ENCODE measurements around the gene ATXN1.
"Not testable (repeated sequence)": the region's sequence is repeated elsewhere in the genome, so short reads cannot be mapped to it uniquely, and the experiment has no call there.

The ATXN1 gene

DNA sequence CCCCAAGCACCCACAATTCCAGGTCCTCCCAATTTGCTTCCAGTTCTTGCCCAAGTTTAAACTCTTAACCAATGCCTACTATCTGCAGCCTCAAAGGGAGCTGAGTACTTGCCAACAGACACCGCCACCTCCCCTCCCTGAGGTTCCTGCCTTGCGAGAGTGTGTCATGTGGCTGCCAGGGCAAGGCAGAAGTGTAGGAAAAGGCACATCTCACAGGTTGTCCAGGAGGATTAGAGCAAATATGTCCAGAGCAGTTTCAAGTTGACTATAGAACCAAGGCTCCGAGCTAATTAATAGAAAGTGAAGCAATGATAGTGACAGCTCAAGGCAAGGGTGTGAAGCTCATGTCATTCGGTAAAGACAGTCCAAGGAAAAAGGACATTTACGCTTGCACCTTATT is 127.8 kb downstream of the ATXN1 start:
- TF ChIP-seq, protein P1, sequence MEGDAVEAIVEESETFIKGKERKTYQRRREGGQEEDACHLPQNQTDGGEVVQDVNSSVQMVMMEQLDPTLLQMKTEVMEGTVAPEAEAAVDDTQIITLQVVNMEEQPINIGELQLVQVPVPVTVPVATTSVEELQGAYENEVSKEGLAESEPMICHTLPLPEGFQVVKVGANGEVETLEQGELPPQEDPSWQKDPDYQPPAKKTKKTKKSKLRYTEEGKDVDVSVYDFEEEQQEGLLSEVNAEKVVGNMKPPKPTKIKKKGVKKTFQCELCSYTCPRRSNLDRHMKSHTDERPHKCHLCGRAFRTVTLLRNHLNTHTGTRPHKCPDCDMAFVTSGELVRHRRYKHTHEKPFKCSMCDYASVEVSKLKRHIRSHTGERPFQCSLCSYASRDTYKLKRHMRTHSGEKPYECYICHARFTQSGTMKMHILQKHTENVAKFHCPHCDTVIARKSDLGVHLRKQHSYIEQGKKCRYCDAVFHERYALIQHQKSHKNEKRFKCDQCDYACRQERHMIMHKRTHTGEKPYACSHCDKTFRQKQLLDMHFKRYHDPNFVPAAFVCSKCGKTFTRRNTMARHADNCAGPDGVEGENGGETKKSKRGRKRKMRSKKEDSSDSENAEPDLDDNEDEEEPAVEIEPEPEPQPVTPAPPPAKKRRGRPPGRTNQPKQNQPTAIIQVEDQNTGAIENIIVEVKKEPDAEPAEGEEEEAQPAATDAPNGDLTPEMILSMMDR (IDR thresholded peaks at IDR 0.05; ENCODE audit: control insufficient read depth, insufficient read depth, low read depth, low read length, missing control alignments): no peak
- DNase-seq (ENCODE audit: low read depth): no peak

DNA sequence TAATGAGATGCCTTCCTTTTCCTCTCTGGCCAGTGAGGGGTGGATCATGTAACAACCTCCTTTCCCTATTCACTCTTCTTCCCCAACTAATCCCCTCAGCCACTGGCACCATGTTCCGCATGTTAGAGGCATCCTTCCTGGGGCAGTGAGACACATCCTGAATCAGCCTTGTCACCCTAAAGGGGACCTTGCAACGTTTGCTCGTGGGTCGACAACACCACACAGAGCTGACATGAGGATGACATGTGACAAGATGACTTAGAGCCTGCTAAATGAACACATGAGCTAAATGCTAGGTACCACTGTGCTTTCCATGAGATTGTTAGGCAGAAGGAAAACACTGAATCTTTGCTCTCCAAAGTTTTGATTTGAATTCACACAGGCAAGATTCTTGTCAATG is 129.2 kb downstream of the ATXN1 start:
- H3K4me3 ChIP-seq (ENCODE audit: control insufficient read depth, low read depth, low read length): no peak overlapping the region
- no peak for DNase-seq (ENCODE audit: low read depth)
- TF ChIP-seq, protein P1 (IDR thresholded peaks at IDR 0.05; ENCODE audit: control insufficient read depth, insufficient read depth, low read depth, low read length, missing control alignments): no peak

More for the DNA sequence above, 127.8 kb downstream of the ATXN1 start:
- H3K4me3 ChIP-seq (ENCODE audit: control insufficient read depth, low read depth, low read length): no peak overlapping the region

DNA sequence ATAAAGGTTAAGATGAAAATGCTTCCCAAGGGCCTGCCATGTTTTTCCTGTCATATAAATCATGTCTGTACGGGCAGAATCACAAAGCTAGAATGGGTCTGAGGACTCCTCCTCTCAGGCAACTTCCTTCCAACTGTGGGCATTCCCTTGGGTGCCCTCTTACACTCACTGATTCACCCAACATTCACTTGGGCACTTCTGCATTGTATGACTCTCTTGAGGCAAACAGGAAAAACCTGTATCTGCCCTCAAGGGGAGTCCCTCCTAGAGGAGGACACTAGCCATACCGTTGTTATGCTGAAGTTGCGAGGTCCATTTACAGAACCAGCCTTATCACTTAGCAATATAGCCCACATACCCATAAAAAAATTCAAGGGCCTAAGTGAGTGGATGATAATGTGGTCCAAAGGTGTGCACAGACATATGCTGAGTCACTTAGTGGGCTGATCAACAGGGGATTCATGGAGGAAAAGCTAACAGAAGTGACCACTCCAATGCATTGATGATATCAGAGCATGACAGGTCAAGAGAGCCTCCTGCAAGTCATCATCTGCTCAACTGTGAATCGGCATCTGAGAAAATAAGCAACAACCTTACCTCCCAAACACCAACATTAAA is 131.1 kb downstream of the ATXN1 start:
- H3K4me3 ChIP-seq (ENCODE audit: control insufficient read depth, low read depth, low read length): no peak overlapping the region
- TF ChIP-seq, protein P1 (IDR thresholded peaks at IDR 0.05; ENCODE audit: control insufficient read depth, insufficient read depth, low read depth, low read length, missing control alignments): no peak
- no peak for DNase-seq (ENCODE audit: low read depth)

DNA sequence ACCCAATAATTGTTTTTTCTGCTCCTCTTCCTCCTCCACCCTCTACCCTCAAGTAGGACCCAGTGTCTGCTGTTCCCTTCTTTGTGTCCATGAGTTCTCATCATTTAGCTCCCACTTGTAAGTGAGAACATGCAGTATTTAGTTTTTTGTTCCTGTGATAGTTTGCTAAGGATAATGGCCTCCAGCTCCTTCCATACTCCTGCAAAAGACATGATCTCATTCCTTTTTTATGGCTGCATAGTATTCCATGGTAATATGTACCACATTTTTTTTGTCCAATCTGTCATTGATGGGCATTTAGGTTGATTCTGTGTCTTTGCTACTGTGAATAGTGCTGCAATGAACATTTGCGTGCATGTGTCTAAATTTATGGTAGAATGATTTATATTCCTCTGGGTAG is 132.7 kb downstream of the ATXN1 start:
- DNase-seq (ENCODE audit: low read depth); H3K4me3 ChIP-seq (ENCODE audit: control insufficient read depth, low read depth, low read length): not testable (repeated sequence)

DNA sequence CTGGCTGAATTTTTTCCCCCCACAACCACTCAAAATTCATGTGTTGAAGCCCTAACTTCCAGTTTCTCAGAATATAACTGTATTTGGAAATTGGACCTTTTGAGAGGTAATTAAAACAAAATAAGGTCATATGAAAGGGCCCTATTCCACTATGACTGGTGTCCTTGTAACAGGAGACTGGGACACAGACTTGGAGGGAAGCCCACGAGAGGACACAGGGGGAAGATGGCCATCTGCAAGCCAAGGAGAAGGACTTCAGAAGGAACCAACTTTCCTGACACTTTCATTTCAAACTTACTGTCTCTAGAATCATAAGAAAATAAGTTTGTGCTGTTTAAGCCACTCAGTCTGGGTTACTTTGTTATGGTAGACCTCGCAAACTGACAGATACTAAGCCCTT is 134.6 kb downstream of the ATXN1 start:
- TF ChIP-seq, protein P1 (IDR thresholded peaks at IDR 0.05; ENCODE audit: control insufficient read depth, insufficient read depth, low read depth, low read length, missing control alignments): no peak
- no peak overlapping the region for H3K4me3 ChIP-seq (ENCODE audit: control insufficient read depth, low read depth, low read length)
- no peak for DNase-seq (ENCODE audit: low read depth)

DNA sequence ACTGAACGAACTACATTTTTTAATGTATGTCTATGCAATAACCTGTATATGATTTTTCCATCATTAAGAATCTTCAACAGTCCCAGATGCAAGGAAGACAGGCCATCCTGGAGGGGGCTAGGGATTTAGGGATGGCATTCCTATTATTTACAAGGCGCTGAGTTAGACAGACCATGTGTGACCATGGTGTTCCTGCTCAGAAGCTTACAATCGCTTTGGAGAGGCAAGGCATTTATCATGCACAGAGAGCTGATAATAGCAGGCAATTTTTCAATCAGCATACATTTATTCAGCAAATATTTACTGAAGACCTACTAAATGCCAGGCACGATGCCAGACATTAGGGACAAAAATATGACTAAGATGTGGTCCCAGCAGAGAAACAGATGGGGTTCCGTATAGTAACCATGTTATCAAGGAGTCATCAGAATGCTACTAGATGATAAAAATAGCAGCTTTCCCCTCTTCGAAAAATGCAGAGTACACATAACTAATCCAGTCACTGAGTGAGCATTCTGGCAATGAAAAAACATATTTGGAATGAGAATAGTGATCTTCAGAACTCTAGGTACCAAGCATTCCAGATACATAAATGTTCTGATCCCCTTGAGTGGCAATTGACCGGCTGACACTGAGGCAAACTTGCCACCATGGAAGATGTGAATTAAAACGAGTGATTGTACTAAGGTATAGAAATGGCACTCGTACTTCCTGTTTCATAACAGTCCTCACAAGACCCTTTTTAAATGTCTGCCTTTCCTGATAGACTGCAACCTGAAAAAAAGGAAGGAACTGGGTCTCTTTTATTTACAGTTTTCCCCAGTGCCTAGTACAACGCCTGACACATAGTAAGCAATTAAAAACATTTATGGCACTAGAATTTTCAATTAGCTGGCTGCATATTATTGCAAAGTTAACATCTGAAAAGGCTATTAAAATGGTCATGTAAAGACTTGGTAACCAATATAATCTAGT is 135.7 kb downstream of the ATXN1 start:
- no peak overlapping the region for H3K4me3 ChIP-seq (ENCODE audit: control insufficient read depth, low read depth, low read length)
- TF ChIP-seq, protein P1 (IDR thresholded peaks at IDR 0.05; ENCODE audit: control insufficient read depth, insufficient read depth, low read depth, low read length, missing control alignments): no peak
- no peak for DNase-seq (ENCODE audit: low read depth)

Data from AG09309 (cell line).